Raji (cell line): ENCODE measurements around the gene TSR1.

ENCODE experiments used
- POLR2A ChIP-seq: IDR thresholded peaks from 2 replicates; pipeline ENCODE4 v1.6.1; 2011; ENCODE audit warnings: low read depth, low read length, control low read depth; ENCODE audit not compliant: insufficient read depth

Gene TSR1

DNA sequence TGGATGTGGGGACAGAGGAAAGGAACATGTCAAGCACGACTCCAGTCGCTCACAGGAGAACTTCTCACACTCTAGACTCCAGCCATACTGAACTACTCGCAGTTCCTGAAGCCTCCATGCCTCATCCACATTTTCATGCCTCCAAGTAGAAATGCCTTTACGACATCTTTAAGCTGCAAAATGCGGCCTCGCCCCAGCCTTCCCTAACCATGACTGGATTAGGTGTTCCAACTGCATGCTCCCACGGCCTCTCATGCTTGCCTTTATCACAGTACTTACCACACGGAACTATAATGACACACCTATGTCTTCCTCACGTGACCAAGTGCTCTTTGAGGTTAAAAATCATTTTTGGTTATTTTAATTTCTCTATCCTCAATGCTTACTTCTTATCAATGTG is 56.5 kb downstream of the TSR1 start:
- TF ChIP-seq POLR2A = no peak

- no peak for TF ChIP-seq POLR2A
These were observed 58.7 kb downstream of the TSR1 start for GRCh38 chr17:2277429-2278170.

DNA sequence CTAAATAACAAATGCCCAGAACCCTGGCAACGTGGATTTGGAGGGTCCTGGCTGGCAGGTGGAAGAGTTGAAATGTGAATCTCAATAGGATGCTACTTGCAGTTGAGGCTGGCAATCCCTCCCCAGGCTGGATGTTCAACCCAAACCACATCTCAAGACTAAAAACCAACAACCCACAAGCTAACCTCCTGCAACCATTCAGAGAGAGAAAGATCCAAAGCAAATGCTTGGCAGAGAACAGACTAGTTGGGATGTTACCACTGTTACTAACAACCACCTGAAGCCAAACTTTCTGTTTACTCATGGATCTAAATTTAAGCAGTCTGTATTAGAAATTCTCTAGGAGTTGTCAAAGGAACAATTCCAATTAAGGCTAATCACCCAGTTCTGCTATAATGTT is 60.5 kb downstream of the TSR1 start:
- TF ChIP-seq POLR2A = no peak

- TF ChIP-seq POLR2A = no peak
These were observed 61.8 kb downstream of the TSR1 start for GRCh38 chr17:2274414-2274813.
